ENCODE data around the gene PRR3. TPM values are rescaled to one million over a fixed set of nuclear protein-coding genes. Genes with fewer than 3 reads are reported as not detected.
"Not testable (repeated sequence)": the region's sequence is repeated elsewhere in the genome, so short reads cannot be mapped to it uniquely, and the experiment has no call there.

PRR3 gene
- total RNA-seq, 4 donors from 2014 or later, result 8.0 to 10.3 (median 8.8) TPM

DNA sequence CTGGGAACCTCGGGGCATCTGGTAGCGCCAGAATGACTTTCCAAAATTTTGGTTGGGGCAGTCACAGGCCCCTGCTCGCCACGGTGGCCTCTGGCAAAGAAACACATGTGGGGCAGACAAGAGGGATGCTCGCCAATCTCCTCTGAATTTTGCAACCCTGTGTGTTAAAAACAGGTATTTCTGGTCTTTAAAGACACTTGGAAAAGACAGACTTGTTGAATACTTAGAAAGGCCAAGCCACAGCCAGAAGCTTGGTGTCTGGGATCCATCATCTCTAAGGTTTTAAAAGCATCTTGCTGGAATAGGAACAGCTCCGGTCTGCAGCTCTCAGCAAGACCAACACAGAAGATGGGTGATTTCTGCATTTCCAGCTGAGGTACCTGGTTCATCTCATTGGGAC is 36.6 kb upstream of the PRR3 start:
- peak overlapping the region in 1 of 4 donors; percentile 12 for H3K27ac ChIP-seq
- TF ChIP-seq EP300 (IDR thresholded peaks at IDR 0.05) (no peak), POLR2A (IDR thresholded peaks at IDR 0.05) (no peak)
- TF ChIP-seq, protein P1, sequence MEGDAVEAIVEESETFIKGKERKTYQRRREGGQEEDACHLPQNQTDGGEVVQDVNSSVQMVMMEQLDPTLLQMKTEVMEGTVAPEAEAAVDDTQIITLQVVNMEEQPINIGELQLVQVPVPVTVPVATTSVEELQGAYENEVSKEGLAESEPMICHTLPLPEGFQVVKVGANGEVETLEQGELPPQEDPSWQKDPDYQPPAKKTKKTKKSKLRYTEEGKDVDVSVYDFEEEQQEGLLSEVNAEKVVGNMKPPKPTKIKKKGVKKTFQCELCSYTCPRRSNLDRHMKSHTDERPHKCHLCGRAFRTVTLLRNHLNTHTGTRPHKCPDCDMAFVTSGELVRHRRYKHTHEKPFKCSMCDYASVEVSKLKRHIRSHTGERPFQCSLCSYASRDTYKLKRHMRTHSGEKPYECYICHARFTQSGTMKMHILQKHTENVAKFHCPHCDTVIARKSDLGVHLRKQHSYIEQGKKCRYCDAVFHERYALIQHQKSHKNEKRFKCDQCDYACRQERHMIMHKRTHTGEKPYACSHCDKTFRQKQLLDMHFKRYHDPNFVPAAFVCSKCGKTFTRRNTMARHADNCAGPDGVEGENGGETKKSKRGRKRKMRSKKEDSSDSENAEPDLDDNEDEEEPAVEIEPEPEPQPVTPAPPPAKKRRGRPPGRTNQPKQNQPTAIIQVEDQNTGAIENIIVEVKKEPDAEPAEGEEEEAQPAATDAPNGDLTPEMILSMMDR (IDR thresholded peaks at IDR 0.05), result no peak
- H3K27me3 ChIP-seq, result no peaks in the 10 kb centered on the region
- H3K9me3 ChIP-seq, result peaks cover 0 to 6% (median 0%) of the 10 kb centered on the region in 4 donors
- no peaks in the 10 kb centered on the region for H3K36me3 ChIP-seq
- 90% methylated on average over 6 of the region's 6 CpGs for WGBS, 2 donors
- H3K4me3 ChIP-seq, result no peak overlapping the region
- DNase-seq (ENCODE audit: low spot score in 2 of 2), result no peak
- peaks cover 0 to 3% (median 0%) of the 10 kb centered on the region in 4 donors for H3K4me1 ChIP-seq

DNA sequence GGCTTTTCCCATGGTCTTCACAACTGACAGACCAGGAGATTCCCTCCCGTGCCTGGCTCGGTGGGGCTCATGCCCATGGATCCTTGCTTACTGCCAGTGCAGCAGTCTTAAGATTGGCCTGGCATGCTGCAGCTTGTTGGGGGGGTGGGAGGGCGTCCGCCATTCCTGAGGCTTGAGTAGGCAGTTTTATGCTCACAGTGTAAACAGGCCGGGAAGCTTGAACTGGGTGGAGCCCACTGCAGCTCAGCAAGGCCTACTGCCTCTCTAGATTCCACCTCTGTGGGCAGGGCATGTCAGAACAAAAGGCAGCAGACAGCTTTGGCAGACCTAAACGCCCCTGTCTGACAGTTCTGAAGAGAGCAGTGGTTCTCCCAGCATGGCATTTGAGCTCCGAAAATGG is 36.0 kb upstream of the PRR3 start:
- H3K4me3 ChIP-seq; H3K27me3 ChIP-seq; H3K36me3 ChIP-seq; DNase-seq (ENCODE audit: low spot score in 2 of 2); H3K9me3 ChIP-seq; H3K4me1 ChIP-seq: not testable (repeated sequence)
- H3K27ac ChIP-seq, result peak overlapping the region in 1 of 4 donors; percentile 12
- WGBS, 2 donors, result 72 to 83% methylated on average over 2 to 6 of the region's 7 CpGs

DNA sequence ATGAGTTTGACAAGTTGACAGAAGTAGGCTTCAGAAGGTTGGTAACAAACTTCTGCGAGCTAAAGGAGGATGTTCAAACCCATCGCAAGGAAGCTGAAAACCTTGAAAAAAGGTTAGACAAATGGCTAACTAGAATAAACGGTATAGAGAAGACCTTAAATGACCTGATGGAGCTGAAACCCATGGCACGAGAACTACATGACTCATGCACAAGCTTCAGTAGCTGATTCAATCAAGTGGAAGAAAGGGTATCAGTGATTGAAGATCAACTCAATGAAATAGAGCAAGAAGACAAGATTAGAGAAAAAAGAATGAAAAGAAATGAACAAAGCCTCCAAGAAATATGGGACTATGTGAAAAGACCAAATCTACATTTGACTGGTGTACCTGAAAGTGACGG is 35.1 kb upstream of the PRR3 start:
- H3K4me1 ChIP-seq; DNase-seq (ENCODE audit: low spot score in 2 of 2); H3K27me3 ChIP-seq; H3K4me3 ChIP-seq; H3K36me3 ChIP-seq; H3K27ac ChIP-seq; H3K9me3 ChIP-seq: not testable (repeated sequence)
- WGBS, 2 donors, result 84 to 88% methylated on average over 5 of the region's 5 CpGs

DNA sequence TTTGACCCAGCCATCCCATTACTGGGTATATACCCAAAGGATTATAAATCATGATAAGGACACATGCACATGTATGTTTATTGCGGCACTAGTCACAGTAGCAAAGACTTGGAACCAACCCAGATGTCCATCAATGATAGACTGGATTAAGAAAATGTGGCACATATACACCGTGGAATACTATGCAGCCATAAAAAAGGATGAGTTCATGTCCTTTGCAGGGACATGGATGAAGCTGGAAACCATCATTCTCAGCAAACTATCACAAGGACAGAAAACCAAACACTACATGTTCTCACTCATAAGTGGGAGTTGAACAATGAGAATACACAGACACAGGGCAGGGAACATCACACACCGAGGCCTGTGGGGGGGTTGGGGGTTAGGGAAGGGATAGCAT is 30.7 kb upstream of the PRR3 start:
- H3K9me3 ChIP-seq; H3K36me3 ChIP-seq; H3K4me3 ChIP-seq; H3K27ac ChIP-seq; DNase-seq (ENCODE audit: low spot score in 2 of 2); H3K27me3 ChIP-seq: not testable (repeated sequence)
- 89% methylated on average over 3 of the region's 3 CpGs for WGBS, 2 donors
- peaks cover 0 to 12% (median 0%) of the 10 kb centered on the region in 4 donors for H3K4me1 ChIP-seq

DNA sequence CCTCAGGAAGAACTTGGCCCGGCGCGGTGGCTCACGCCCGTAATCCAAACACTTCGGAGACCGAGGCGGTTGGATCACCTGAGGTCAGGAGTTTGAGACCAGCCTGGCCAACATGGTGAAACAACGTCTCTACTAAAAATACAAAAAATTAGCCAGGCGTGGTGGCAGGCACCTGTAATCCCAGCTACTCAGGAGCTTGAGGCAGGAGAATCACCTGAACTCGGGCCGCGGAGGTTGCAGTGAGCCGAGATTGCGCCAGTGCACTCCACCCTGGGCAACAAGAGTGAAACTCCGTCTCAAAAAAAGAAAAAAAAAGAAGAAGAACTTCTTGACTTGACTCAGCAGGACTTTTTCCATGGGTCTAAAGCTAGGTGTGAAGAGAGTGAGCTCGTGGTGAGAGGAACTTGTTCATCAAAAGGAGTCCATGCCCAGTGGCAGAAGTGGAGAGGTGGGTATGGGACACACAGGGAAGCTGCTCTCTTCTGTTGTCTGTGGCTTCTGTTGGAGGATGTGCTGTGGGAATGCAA is 27.7 kb upstream of the PRR3 start:
- not testable (repeated sequence) for H3K27me3 ChIP-seq; H3K36me3 ChIP-seq; H3K9me3 ChIP-seq; DNase-seq (ENCODE audit: low spot score in 2 of 2); H3K4me3 ChIP-seq; H3K27ac ChIP-seq
- 85 to 86% methylated on average over 17 of the region's 17 CpGs for WGBS, 2 donors
- peaks cover 0 to 12% (median 0%) of the 10 kb centered on the region in 4 donors for H3K4me1 ChIP-seq

DNA sequence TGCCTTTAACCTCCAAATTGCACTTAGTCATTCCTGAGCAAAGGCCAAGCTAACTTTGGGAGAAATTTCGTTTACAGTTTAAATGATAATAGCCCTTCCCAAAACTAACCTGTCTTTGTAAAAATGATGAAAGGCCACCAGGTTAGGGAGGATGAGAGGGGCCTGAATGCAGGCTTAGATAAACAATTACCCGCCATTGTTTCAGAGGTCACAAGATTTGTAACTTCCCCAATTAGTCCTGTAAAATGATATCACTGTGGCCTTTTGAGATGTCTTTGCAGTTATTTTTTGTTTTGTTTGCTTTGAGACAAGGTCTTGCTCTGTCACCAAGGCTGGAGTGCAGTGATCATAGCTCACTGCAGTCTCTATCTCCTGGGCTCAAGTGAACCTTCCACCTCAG is 27.1 kb upstream of the PRR3 start:
- H3K27ac ChIP-seq, result no peak overlapping the region
- TF ChIP-seq, protein P1 (IDR thresholded peaks at IDR 0.05), result no peak
- TF ChIP-seq POLR2A (IDR thresholded peaks at IDR 0.05), result no peak
- no peak for DNase-seq (ENCODE audit: low spot score in 2 of 2)
- WGBS, 2 donors, result 52 to 61% methylated on average over 2 of the region's 2 CpGs
- no peaks in the 10 kb centered on the region for H3K27me3 ChIP-seq
- no peak overlapping the region for H3K4me3 ChIP-seq
- H3K4me1 ChIP-seq, result peaks cover 0 to 12% (median 0%) of the 10 kb centered on the region in 4 donors
- H3K9me3 ChIP-seq, result no peaks in the 10 kb centered on the region
- no peaks in the 10 kb centered on the region for H3K36me3 ChIP-seq

DNA sequence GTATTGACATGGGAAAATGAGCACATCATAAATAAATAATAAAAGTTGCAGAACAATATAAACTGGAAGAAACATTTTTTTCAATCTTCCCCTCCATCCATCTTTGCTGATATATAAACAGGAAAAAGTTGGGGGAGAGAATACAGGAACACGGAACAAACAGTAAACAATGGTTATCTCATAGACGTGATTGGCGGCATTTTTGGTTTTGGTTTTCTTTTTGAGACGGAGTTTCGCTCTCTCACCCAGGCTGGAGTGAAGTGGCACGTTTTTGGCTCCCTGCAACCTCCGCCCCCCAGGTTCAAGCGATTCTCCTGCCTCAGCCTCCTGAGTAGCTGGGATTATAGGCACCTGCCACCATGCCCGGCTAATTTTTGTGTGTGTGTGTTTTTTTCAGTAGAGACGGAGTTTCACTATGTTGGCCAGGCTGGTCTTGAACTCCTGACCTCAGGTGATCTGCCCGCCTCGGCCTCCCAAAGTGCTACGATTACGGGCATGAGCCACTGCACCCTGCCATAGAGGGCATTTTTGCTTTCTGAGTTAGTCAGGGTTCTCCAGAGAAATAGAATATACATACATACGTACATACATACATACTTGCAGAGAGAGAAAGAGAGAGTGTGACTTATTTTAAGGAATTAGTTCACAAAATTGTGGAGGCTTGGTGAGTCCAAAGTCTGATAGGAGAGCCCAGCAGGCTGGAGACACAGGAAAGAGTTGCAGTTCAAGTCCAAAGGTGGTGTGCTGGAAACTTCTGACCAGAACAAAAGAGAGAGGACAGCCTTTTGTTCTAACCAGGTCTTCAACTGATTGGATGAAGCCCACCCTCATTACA is 23.4 kb upstream of the PRR3 start:
- Histone ChIP-seq H3K9me3 (no peaks in the 10 kb centered on the region), H3K4me1 (peaks cover 0 to 4% (median 0%) of the 10 kb centered on the region in 4 donors), H3K4me3 (no peak overlapping the region), H3K36me3 (no peaks in the 10 kb centered on the region), H3K27ac (no peak overlapping the region), H3K27me3 (no peaks in the 10 kb centered on the region)
- WGBS, 2 donors, result 78 to 79% methylated on average over 15 of the region's 15 CpGs
- no peak for DNase-seq (ENCODE audit: low spot score in 2 of 2)
- TF ChIP-seq EP300 (IDR thresholded peaks at IDR 0.05), result no peak
- TF ChIP-seq, protein P1 (IDR thresholded peaks at IDR 0.05), result no peak
- TF ChIP-seq POLR2A (IDR thresholded peaks at IDR 0.05), result no peak

Data from tibial nerve (tissue), 4 donors.